Measurements from ENCODE around the gene FYCO1.

The FYCO1 gene

DNA sequence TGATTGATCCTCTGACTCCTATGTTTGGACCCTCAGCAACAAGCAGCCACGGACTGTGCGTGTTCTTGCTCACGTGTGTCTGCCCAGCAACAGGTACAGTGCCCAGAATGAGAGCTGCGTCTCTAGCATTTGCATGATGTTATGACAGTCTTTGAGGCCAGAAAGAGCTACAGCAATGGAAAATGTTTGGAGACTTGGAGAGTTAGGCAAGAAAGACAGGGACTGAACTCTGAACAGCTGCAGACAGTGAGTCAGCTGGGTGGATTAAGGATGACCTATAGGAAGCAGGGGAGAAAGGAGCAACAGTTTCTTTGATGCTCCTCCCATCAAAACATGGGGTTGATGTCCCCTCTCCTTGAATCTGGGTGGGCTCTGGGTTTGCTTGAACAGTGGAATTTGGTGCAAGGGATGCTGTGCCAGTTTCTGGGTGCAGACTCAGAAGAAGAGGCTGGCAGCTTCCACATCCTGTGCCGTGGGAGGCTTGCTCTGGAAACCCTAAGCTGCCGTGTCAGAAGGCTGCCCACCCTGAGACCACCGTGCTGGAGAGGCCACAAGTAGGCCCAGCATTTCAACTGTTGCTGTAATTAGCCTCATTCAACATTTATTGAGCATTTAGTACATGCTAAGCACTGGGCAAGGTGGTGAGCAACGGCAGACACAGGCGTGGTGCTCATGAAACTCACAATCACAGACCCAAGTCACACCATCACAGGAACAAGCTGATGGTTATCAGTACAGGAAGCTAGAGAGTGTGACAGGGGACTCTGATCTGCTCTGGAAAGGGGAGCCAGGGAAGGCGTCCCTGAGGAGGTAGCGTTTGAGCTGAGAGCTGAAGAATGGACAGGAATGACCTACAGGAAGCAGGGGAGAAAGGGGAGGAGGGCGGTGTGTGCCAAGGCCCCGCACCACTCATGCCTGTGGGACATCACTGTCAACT, 87.6 kb downstream of the FYCO1 start:
- H3K4me3 ChIP-seq (ENCODE audit: low read length), result no peak overlapping the region
- no peak for TF ChIP-seq ZNF274 (IDR thresholded peaks at IDR 0.05; ENCODE audit: low read depth, low read length)

DNA sequence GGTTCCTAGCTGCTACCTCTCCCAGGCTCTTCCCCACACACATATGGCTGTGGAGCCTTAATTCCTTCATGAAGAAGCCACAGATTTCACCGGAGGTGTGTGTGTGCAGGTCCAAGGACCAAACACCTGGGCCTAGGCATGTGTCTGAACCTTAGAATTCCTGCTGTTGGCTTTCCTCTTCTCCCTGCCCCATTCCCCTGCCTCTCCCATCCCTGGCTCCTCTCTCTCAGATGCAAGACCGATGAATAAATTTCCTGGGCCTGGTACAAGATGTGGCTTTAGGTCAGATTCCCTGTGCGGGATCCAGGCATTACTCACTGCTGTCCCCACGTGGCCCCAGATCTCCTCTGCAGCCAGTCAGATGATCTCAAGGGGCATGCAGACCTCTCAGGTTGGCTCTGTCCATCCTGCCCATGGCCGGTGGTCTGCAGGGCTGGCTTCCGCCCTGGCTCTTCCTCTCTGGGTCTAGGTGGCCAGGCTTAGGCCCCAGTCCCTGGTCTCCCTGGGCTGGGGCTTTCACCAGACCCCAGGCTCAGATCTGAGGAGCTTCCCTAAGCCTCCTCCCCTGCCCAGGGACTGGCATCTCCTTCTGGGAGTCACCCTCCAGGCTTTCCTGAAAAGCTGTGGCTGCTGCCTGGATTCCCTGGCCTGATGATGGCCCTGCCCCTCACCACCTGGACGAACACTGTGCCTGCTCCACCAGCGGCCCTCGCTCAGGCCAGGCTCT, 88.8 kb downstream of the FYCO1 start:
- no peak for TF ChIP-seq ZNF274 (IDR thresholded peaks at IDR 0.05; ENCODE audit: low read depth, low read length)
- no peak overlapping the region for H3K4me3 ChIP-seq (ENCODE audit: low read length)

- TF ChIP-seq ZNF274 (IDR thresholded peaks at IDR 0.05; ENCODE audit: low read depth, low read length), result peak; percentile 71; the same call in 1 of the 2 replicates
- H3K4me3 ChIP-seq (ENCODE audit: low read length), result no peak overlapping the region
Measured at GRCh38 chr3:45905755-45906154, 89.9 kb downstream of the FYCO1 start.

DNA sequence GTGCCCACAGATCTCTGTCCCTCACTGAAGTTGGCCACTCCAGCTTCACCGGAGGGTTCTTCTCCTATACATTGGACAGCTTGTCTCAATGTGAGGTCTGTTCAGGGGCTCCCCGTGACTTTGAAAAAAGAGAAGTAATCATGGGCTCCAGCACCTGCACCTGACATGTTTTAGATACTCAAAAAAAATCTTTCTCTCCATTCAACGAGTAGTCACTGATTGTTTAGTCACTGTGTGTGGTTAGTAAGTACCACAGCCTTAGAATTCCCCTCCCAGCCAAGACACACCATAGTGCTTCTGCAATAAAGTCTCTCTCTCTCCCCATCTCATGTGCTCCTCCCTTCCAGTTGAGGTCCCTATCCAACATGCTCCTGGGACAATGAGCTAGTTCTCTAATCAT, 90.7 kb downstream of the FYCO1 start:
- no peak for TF ChIP-seq ZNF274 (IDR thresholded peaks at IDR 0.05; ENCODE audit: low read depth, low read length)
- no peak overlapping the region for H3K4me3 ChIP-seq (ENCODE audit: low read length)

GRCh38 chr3:45896956-45897355, 98.7 kb downstream of the FYCO1 start:
- TF ChIP-seq ZNF274 (IDR thresholded peaks at IDR 0.05; ENCODE audit: low read depth, low read length), result no peak
- no peak overlapping the region for H3K4me3 ChIP-seq (ENCODE audit: low read length)

GRCh38 chr3:45895686-45896468, 99.7 kb downstream of the FYCO1 start:
- no peak for TF ChIP-seq ZNF274 (IDR thresholded peaks at IDR 0.05; ENCODE audit: low read depth, low read length)
- H3K4me3 ChIP-seq (ENCODE audit: low read length), result no peak overlapping the region

- TF ChIP-seq ZNF274 (IDR thresholded peaks at IDR 0.05; ENCODE audit: low read depth, low read length), result no peak
- H3K4me3 ChIP-seq (ENCODE audit: low read length), result no peak overlapping the region
Measured at GRCh38 chr3:45894015-45894414, 101.6 kb downstream of the FYCO1 start.

- no peak for TF ChIP-seq ZNF274 (IDR thresholded peaks at IDR 0.05; ENCODE audit: low read depth, low read length)
- H3K4me3 ChIP-seq (ENCODE audit: low read length), result no peak overlapping the region
Measured at GRCh38 chr3:45892161-45892560, 103.5 kb downstream of the FYCO1 start.

GRCh38 chr3:45890405-45890804, 105.2 kb downstream of the FYCO1 start:
- TF ChIP-seq ZNF274 (IDR thresholded peaks at IDR 0.05; ENCODE audit: low read depth, low read length), result no peak
- 0 out of 2 replicates have a peak overlapping the region, but pooled peaks have one; percentile 13 for H3K4me3 ChIP-seq (ENCODE audit: low read length)

DNA sequence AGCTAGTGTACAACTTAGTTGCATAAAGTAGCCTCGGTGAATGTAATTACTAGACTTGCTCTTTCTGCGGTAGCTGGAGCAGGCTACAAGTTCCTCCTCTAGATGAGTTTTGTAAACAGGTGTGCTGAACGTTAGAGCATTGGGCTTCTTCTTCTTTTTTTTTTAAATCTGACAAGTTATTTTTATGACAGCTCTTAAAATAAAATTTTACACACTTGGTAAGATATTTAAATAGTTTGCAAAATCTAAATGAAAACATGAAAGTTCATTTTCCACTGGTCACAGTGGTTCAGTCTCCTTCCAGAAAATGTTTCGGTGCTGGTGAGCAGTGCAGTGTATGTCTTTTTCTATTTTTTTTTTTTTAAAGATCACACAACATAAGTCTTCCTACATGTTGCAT, 106.3 kb downstream of the FYCO1 start:
- no peak for TF ChIP-seq ZNF274 (IDR thresholded peaks at IDR 0.05; ENCODE audit: low read depth, low read length)
- no peak overlapping the region for H3K4me3 ChIP-seq (ENCODE audit: low read length)

- no peak overlapping the region for H3K4me3 ChIP-seq (ENCODE audit: low read length)
- TF ChIP-seq ZNF274 (IDR thresholded peaks at IDR 0.05; ENCODE audit: low read depth, low read length), result no peak
Measured at GRCh38 chr3:45887759-45888511, 107.7 kb downstream of the FYCO1 start.

DNA sequence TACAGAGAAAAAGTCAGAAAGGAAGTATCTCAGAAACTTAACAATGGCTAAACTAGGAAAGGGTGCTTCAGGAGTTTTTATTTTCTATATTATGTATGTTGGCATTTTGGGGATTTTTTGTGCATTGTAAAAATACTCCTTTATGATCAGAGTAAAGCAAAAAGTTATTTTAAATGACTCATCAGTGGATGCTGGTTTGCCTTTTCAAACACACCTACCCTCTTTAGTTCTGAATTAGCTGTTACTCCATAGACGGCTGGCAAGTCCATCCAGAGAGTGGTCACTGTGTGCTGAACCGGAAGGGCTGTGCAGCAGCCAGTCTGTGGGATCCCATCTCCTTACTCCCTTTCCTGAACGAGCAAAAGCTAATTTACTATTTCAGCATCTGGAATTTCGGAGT, 108.3 kb downstream of the FYCO1 start:
- no peak for TF ChIP-seq ZNF274 (IDR thresholded peaks at IDR 0.05; ENCODE audit: low read depth, low read length)
- no peak overlapping the region for H3K4me3 ChIP-seq (ENCODE audit: low read length)

DNA sequence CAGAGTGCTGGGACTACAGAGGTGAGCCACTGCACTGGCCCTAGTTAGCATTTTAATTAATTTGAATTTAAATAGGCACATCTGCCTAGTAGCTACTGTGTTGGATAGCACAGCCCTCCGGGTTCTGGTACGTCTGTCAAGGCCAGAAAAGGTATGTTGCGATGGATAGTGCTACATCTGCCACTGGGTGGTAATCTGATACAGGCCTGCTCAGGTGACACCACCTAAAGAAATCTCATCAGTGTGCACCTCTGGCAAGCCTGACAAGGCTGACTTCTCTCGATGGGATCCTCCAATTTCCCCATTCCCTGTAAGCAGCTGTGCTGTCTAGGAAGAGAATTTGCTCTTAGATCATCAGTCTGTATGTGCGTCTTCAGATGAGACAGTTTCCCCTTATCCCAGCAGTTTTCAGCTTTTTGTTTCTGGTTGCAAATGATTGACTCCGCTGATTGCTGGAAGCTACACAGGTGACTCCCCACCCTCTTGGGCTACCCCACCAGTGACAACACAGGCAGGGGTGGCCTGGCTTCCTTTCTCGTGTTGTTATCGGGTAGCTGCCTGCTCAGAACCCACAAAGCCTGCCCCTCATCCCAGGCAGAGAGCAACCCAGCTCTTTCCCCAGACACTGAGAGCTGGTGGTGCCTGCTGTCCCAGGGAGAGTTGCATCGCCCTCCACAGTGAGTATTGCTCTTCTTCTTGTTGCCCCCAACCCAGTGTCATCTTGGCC, 109.5 kb downstream of the FYCO1 start, which contains the start of gene CCR9:
TSS of gene CCR9 (plus strand) at position 565 of the 727 bp plus-strand sequence. CDS start 8,391 bp downstream, outside the sequence.
- TF ChIP-seq ZNF274 (IDR thresholded peaks at IDR 0.05; ENCODE audit: low read depth, low read length), result no peak
- H3K4me3 ChIP-seq (ENCODE audit: low read length), result no peak within 1 kb of the TSS
